Measurements from ENCODE around the gene RNFT2.
A peak's percentile ranks its signal among the peaks of the same experiment; 100 is the strongest.
"Not testable (repeated sequence)": the region's sequence is repeated elsewhere in the genome, so short reads cannot be mapped to it uniquely, and the experiment has no call there.

The RNFT2 gene

DNA sequence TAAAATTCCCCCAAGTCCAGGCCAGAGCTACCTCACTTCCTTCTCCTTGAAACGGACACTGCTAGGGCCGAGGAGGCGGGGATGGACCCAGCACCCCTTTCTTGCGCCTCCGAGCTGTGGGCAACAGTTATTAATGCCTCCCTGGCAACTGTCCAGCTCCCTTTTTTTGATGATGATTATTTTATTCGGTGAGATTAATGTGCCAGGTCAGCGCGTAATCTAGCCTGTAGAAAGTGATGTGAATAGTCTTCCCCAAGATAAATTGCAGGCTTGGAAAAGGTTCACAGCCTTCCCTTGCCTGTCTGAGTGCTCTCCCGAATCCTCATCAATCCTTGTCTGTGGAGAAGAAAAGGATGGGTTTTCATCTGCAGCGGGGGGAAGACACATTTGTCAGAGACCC, 54.3 kb downstream of the RNFT2 start:
- DNase-seq (ENCODE audit: low read depth in 2 of 3, low spot score in 2 of 3): no peak

DNA sequence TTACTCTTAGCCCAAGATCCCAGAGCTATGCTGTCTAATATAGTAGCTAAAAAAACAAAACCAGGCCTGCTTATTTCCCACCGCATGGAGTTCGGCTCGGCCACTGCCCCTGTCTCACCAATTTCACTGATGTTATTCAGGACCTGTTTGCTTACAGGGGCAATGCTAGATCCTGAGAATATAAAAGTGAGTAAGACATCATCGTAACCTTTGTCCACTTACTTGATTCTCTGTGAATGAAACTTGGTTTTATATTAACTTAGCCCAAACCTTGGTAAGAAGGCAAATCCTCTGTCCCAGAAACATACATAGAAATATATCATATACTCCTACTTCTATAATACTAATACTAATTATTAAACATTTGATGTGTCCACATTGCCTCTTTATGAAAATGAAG, 56.6 kb downstream of the RNFT2 start:
- DNase-seq (ENCODE audit: low read depth in 2 of 3, low spot score in 2 of 3): no peak

DNA sequence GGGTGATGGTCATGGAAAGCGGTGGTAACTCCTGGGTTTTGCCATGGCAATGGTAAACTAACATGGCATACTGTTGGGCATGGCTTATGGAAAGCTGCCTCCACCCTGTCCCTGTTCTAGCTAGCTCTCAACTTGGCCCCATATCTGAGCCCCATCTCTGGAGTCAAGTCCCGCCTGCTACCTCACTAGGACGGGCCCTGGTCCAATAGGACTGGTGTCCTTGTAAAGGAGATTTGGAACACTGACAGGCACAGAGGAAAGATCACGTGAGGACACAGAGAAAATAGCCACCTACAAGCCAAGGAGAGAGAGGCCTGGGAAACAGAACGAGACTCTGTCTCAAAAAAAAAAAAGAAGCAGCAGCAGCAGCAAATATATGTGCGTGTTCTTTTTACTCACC, 59.8 kb downstream of the RNFT2 start:
- no peak for DNase-seq (ENCODE audit: low read depth in 2 of 3, low spot score in 2 of 3)

DNA sequence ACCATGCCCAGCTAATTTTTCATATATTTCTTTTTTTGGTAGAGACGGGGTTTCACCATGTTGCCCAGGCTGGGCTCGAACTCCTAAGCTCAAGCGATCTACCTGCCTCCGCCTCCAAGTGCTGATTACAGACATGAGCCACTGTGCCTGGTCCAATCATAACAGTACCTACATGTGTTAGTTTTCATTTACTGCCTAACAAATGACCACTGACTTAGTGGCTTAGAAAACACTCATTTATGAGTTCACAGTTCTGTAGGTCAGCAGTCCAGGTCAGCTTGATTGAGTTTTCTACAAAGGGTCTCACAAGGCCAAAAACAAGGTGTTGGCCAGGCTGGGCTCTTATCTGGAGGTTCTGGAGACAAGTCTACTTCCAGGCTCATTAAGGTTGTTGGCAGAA, 60.6 kb downstream of the RNFT2 start:
- DNase-seq (ENCODE audit: low read depth in 2 of 3, low spot score in 2 of 3): no peak

DNA sequence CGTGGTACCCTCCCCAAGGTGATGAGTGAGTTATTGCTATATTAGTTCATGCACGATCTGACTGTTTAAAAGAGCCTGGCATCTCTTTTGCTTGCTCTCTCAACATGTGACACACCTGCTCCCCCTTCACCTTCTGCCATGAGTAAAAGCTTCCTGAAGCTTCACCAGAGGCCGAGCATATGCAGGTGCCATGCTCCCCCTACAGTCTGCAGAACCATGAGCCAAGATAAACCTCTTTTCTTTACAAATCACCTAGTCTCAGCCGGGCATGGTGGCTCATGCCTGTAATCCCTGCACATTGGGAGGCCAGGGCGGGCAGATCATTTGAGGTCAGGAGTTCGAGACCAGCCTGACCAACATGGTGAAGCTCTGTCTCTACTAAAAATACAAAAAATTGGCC, 61.8 kb downstream of the RNFT2 start:
- DNase-seq (ENCODE audit: low read depth in 2 of 3, low spot score in 2 of 3): no peak

DNA sequence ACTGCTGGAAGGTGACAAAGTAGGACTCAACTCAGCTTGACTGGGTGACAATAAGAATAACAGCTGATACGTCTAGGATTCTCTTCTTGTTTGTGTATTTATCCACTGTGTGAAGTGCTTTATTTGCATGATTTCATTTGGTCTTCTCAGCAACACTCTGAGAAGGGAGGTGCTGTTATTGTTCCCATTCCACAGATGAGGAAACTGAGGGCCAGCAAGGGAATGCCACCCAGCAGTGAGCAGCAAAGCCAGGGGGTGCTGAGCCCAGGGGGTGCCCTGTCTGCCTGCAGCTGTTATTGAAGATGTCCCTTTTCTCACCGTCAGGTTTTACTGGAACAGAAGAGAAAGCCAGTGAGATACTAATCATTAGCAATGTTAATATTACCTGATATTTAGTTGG, 62.8 kb downstream of the RNFT2 start:
- DNase-seq (ENCODE audit: low read depth in 2 of 3, low spot score in 2 of 3): no peak

DNA sequence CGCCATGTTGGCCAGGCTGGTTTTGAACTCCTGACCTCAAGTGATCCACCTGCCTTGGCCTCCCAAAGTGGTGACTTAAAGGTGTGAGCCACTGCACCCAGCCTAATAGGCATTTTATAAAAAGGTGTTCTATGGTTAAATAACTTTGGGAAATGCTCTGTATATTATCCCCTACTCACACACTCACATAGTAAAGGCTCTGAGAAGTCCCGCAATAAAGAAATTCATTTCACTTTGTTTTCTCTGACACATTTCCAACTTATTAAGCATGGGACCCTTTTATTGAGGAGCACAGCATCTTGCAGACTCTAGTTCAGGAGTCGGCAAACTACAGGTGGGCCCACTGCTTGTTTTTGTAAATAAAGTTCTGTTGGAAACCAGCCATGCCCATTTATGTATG, 63.9 kb downstream of the RNFT2 start:
- no peak for DNase-seq (ENCODE audit: low read depth in 2 of 3, low spot score in 2 of 3)

DNA sequence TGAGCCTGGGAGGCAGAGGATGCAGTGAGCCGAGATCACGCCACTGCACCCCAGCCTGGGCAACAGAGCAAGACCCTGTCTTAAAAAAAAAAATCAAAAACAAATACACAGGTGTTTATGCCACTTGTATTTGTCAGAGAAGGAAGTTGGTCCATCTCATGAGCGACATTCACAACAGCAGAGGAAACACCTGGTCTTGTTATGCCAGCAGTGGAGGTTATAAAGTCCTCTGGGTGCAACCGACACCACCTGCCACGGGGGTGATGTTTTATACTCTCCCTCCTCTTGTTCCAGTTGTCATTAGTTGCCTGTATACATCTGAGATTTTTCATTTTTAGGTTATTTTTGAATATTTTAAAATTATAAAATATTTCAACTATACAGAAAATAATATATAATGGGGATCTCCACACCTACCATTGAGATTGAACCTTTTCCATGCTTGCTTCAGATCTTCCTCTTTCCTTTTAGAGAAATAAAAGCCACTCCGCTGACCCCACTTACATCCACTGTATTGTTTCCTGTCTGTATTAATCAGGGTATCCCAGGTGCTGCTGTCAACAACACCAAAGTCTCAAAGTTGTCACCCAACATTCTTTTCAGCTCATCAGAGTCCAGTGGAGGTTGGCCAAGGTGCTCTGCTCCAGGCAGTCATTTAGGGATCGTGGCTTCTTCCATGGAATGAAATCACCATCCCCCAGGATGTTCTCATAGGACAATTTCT, 65.1 kb downstream of the RNFT2 start:
- DNase-seq (ENCODE audit: low read depth in 2 of 3, low spot score in 2 of 3): no peak

DNA sequence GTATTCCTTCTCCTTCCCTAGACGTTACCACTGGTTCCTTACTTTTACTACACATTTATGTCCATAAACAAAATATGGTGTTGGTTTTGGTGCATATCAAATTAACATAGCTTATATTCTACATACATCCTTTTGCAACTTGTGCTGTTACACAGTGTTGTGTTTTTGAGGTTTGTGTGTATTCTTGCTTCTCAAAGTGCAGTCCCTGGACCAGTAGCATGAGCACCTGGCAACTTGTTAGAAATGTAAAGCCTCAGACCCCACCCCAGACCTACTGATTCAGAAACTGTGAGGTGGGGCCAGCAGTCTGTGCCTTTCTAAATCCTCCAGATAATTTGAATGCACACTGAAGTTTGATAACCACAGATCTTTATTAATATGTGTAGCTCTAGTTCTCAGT, 65.9 kb downstream of the RNFT2 start:
- no peak for DNase-seq (ENCODE audit: low read depth in 2 of 3, low spot score in 2 of 3)

DNA sequence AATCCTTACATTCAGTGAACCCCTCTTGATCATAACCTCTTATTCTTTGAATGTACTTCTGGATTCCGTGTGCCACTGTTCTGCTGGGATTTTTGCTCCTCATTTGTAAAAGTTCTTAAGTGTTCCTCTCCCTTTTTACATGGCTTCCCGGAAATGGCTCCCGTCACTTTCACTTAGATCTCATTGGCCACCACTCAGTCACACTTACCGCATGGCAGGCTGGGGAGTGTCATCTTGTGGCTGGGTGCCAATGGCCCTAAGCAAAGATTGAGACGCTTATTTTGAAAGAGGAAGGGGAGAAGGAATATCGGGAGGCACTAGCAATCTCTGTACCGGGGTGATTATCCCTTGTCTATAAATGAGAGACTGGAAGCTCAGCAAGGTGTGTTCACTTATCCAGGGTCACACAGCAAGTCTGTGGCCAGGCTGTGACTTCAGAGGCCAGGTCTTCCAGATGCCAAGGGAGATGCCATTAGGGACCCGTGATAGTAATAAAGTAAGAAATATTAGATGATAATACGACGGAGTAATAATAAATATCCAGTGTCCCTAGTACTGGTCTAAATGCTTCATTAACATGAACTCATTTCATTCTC, 68.8 kb downstream of the RNFT2 start:
- DNase-seq (ENCODE audit: low read depth in 2 of 3, low spot score in 2 of 3): no peak

DNA sequence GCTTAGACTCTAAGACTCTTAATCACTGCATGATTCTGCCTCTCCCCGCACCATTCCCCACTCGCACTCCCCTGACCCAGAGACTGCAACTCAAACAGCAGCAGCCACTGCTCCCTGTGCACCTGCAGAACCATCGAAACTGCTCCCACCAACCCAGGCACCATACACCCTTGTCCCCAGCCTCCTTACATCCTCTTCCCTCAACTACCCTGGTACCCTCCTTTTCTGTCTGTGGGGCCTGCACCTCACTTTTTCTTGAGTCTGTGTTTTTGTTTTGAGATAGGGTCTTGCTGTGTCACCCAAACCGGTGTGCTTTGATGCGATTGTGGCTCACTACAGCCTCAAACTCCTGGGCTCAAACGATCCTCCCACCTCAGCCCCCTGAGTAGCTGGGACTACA, 69.4 kb downstream of the RNFT2 start:
- no peak for DNase-seq (ENCODE audit: low read depth in 2 of 3, low spot score in 2 of 3)

DNA sequence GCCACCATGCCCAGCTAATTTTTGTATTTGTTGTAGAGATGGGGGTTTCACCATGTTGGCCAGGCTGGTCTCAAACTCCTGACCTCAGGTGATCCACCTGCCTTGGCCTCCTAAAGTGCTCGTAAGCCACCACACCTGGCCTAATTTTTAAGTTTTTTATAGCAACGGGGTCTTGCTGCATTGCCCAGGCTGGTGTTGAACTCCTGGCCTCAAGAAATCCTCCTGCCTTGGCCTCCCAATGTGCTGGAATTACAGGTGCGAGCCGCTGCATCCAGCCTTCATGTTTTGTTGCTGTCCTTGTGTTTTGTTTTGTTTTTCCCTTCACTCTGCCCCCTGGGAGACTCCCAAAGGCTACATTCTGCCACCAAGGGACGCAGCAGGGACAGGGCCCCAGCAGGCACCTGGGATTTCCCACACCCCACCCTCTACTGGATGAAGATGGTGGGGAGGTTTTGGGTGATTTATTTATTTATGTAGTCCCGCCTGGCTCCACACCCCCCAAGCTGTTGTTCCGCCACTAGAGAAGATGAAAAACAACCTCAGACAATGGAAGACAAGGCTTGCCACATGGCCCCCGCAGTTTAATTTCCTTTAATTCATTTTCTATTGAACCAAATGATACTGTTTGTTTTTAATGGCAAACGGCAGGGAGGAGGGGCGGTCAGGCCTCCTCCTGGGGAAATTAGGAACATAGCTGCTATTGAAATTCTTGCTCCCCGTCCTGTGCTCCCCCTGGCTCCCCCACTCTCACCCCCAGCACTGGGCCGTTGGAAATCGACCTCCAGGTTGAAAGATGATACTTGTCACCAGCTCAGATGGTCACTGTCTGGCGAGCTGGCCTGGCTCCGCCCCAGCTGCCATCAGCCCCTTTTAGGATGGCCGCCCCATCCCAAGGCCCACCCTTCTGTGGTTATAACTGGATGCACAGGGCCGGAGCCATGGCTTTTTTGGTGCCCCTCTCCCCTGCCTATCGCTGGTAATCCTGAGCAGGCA, 70.3 kb downstream of the RNFT2 start:
- DNase-seq (ENCODE audit: low read depth in 2 of 3, low spot score in 2 of 3): no peak

DNA sequence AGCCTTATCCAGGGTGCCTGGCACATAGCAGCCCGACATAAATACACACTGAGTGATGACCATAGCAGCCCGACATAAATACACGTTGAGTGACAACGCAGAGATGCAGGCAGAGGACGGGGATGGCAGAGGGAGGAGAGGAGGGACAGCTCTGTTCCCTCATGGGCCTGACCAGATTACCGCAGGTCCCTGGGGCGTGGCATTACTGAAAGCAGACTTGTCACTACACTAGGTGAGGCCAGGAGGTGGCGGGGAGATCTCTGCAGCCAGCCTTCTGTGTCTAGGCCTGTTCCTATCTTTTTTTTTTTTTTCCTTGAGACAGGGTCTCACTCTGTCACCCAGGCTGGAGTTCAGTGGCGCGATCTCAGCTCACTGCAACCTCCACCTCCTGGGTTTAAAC, 74.1 kb downstream of the RNFT2 start:
- no peak for DNase-seq (ENCODE audit: low read depth in 2 of 3, low spot score in 2 of 3)

DNA sequence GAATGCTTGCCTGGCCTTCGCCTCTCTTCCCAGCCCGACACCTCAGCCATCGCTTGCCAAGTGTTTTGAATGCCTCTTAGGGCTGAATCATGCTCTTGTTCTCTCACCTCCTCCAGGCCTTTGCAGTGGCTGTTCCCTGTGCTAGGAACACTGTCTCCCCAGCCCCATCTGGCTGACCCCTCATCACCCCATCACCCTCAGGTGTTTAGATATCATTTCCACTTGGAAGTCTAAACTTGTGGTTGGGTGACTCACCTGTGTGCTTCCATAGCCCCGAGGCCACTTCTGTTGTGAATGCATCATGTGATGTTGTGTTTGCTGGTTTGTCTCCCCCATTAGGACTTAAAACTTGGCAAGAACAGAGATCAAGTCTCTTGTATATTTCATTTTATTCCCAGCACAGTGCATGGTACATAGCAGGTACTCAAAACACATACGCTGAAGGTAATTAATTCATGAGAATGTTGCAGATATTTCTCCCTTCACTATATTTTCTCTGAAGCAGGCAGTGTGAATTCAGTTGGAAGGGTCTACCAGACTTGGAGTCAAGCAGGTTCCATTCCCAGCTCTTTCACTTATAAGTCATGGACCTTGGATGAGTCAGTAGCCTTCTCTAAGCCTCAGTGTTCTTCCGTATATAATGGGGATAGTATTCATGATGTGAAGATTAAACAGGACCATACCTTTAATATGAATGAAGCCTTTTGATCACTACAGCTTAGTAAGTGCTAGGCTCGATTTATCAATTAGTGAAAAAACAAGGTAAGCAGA, 75.3 kb downstream of the RNFT2 start:
- DNase-seq (ENCODE audit: low read depth in 2 of 3, low spot score in 2 of 3): no peak

DNA sequence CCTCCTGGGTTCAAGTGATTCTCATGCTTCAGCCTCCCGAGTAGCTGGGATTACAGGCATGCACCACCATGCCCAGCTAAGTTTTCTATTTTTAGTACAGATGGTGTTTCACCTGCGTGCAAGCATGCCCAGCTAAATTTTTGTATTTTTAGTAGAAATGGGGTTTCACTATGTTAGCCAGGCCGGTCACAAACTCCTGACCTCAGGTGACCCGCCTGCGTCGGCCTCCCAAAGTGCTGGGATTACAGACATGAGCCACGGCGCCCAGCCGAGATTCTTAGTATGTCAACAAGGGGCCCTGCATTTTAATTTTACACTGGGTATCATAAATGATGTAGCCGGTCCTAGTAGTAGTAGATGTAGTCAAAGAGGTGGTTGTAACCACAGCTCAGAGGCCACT, 76.7 kb downstream of the RNFT2 start:
- DNase-seq (ENCODE audit: low read depth in 2 of 3, low spot score in 2 of 3): not testable (repeated sequence)

DNA sequence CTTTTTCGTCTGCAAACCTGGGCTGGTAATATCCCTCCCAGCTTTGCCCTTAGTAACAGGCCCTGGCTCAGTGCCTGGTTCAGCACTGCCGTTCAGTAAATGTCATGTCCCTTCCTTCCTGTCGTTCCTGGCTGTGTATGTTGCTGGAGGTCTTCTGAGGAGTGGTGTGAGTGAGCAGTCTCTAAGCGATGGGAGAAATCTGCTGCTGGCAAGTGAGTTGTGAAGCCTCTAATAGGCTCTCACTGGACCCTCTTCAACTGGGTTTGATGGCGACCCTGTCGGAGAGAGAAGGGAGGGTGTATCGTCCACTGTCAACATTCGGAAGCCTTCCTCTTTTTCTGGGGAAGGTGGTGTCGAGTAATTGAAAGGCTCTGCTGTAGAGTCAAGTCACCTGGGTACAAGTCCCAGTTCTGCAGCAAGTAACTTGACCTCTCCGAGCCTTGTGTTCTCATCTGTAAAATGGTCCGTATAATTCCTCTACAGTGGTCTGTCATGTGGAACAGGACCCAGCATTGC, 80.3 kb downstream of the RNFT2 start:
- no peak for DNase-seq (ENCODE audit: low read depth in 2 of 3, low spot score in 2 of 3)

DNA sequence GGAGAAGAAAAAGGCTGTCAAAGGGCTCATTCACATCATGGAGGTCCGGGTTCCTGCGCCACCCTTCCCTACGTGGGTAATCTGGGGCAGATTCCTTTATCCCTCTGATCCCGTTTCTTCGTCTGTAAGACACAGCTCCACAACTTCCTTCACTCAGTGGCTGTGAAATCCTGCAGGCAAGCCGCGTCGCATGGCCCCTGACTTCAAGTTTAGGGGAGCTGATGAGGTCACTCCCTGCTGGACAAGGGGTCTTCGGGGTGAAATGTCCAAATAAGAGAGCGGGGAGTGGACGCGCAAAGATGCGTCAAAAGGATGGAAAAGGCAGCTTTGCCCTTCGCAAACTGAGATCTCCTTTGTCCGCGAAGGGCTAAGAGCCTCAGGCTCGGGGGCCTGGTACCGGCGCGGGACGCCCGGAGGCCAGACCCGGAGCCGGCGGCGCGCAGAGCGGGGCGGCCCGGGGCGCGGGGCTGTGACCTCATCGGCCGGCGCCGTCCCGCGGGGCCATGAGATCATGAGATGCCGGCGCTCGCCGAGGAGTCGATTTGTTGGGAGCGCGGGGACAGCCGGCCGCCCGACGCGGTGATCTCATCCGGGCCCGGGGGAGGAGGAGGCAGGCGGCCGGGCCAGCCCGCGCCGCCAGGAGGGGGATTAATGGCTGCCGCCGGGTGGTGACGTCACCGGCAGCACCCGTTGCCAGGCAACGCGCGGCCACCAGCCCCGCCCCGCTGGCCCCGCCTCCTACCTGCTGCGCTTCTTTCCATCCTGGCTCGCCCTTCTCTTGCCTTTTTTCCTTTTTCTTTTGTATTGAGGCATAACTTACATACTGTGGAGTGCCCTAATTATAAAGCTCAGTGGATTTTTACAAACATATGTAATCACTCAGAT, 81.1 kb downstream of the RNFT2 start:
- peak; percentile 71 to 75 (median 73) for DNase-seq (ENCODE audit: low read depth in 2 of 3, low spot score in 2 of 3)

DNA sequence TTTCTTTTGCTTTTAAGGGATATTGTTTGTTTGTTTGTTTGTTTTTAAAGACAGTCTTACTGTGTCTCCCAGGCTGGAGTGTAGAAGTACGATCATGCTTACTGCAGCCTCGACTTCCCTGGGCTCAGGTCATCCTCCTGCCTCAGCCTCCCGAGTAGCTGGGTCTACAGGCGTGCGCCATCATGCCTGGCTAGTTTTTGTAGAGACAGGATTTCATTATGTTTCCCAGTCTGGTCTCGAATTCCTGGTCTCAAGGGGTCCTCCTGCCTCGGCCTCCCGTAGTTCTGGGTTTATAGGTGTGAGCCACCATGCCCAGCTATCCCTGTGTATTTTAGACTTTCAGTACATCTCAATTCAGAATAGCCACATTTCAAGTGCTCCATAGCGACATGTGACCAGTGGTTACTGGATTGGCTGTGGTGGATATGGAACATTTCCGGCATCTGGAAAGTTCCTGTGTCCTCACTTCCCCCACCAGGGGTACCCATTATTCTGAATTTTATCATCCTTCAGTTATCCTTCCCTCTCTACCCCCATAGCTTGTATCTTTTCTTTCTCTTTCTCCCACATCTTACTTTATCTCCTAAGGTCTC, 82.0 kb downstream of the RNFT2 start:
- no peak for DNase-seq (ENCODE audit: low read depth in 2 of 3, low spot score in 2 of 3)

DNA sequence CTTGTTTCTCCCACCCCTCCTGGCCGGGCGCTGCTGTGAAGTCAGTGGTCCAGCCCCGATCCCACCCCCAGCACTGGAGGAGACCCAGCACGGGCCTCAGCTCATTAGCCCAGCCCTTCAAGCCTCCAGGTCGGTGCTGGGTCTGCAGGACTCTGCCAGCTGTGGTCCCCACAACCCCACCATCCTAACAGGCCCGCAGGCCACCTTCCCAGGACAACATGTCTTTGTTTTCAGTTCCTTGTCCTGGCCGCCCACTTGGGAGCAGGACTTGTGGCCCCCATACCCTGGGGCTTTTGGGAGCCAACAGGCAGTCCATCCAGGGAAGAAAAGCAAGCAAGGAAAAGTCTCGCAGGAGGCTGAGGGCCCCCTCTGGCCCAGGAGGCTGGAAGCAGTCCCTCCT, 83.2 kb downstream of the RNFT2 start:
- no peak for DNase-seq (ENCODE audit: low read depth in 2 of 3, low spot score in 2 of 3)

DNA sequence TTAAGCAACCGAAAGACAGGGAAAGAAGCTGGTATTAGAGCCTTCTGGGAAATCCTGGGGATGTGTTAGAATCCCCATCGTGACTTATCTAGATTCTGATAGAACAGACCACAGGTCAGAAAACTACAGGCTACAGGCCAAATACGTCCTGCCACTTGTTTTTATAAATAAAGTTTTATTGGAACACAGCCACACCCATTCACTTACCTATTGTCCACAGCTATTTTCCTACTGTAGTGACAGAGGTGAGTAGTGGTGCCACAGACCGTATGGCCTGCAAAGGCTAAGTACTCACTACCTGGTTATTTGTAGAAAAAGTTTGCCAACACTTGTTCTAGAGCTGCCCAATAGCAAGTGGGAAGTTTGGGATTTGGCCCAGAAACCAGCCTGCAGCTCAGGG, 89.3 kb downstream of the RNFT2 start:
- DNase-seq (ENCODE audit: low read depth in 2 of 3, low spot score in 2 of 3): no peak

Measured in activated CD8-positive, alpha-beta memory T cell treated with anti-CD3 and anti-CD28 coated beads for 48 hours (primary cell).